Panc1 (cell line): ENCODE measurements around the gene CEP131. TPM values are rescaled to one million over a fixed set of nuclear protein-coding genes. Genes with fewer than 3 reads are reported as not detected.

Experiments used
- ATAC-seq: fragments of 200-7000 bp; cut with Tn5 transposase; 2 replicates; pipeline ENCODE4 v1.9.1; 2020; ENCODE audit warnings: mild to moderate bottlenecking, moderate library complexity
- BruUV-seq: library from RNA; stranded (reverse); fragments of 400-500 nt; replicated peaks from 2 replicates; lab custom pipeline; 2021; lab: Mats Ljungman, UMichigan
- CTCF ChIA-PET: fragments of 300-600 bp; sonication (Branson Sonifier 250); formaldehyde crosslinking; loops from one replicate; lab custom pipeline; 2022; ENCODE audit warnings: antibody characterized with exemption; lab: Charles Lee
- POLR2A ChIA-PET: fragments of 300-600 bp; sonication (Branson Sonifier 250); formaldehyde crosslinking; loops from one replicate; lab custom pipeline; 2022; ENCODE audit warnings: antibody characterized with exemption; lab: Charles Lee
- DNase-seq: peaks from one replicate; pipeline ENCODE4 v3.0.0-alpha.2; 2010; ENCODE audit warnings: low read depth, low spot score
- H3K27ac ChIP-seq: 2 replicates; pipeline ENCODE4 v1.5.1; 2011; ENCODE audit warnings: mild to moderate bottlenecking, low read length, inconsistent platforms
- H3K27me3 ChIP-seq: fragments of 200-500 bp; sonication (Bioruptor generic); 2 replicates; pipeline ENCODE4 v1.6.0; 2014; ENCODE audit warnings: low read length, inconsistent platforms; ENCODE audit not compliant: control insufficient read depth, insufficient read depth
- H3K36me3 ChIP-seq: fragments of 200-500 bp; sonication (Bioruptor generic); 2 replicates; pipeline ENCODE4 v1.5.1; 2014; ENCODE audit warnings: inconsistent platforms, mild to moderate bottlenecking, low read length, moderate library complexity; ENCODE audit not compliant: control insufficient read depth, insufficient read depth
- H3K4me1 ChIP-seq: 2 replicates; pipeline ENCODE4 v1.5.1; 2011; ENCODE audit warnings: inconsistent platforms, mild to moderate bottlenecking, low read length, moderate library complexity; ENCODE audit not compliant: control insufficient read depth, insufficient read depth
- H3K4me3 ChIP-seq, 2 experiments: 2 replicates each; pipeline ENCODE4 v1.5.1; 2011 to 2012; ENCODE audit warnings: low read depth in 2 of 2, low read length in 2 of 2, mild to moderate bottlenecking in 2 of 2, inconsistent platforms in 1 of 2, moderate library complexity in 1 of 2
- H3K9me3 ChIP-seq: fragments of 200-500 bp; sonication (Bioruptor generic); 2 replicates; pipeline ENCODE4 v1.5.1; 2014; ENCODE audit warnings: low read depth, mild to moderate bottlenecking, inconsistent platforms, low read length, moderate library complexity; ENCODE audit not compliant: control insufficient read depth, insufficient read depth
- POLR2AphosphoS5 ChIP-seq: IDR thresholded peaks from 2 replicates; pipeline ENCODE4 v1.6.1; 2012; ENCODE audit warnings: mild to moderate bottlenecking, low read depth, low read length, moderate library complexity
- SIN3A ChIP-seq: IDR thresholded peaks from 2 replicates; pipeline ENCODE4 v1.6.1; 2012; ENCODE audit warnings: low read depth, mild to moderate bottlenecking, low read length, moderate library complexity, borderline replicate concordance; ENCODE audit not compliant: insufficient read depth
- TCF7L2 ChIP-seq: IDR thresholded peaks from 2 replicates; pipeline ENCODE4 v1.6.1; 2011; ENCODE audit warnings: mild to moderate bottlenecking, low read depth, low read length, inconsistent platforms
- in situ Hi-C: cut with HindIII; loops from 2 replicates; pipeline ENCODE4 v1.10.0; 2016; ENCODE audit warnings: low sequenced_read_pairs, low pct_unique_long_range_greater_than_20kb
- intact Hi-C: fragments of 100-400 bp; cut with micrococcal nuclease; formaldehyde crosslinking; loops from one replicate; pipeline ENCODE4 v1.10.0; 2022; ENCODE audit not compliant: unreplicated experiment
- total RNA-seq: library from RNA; stranded (reverse); gene quantifications from one replicate; pipeline ENCODE4 v1.2.1, GENCODE V29; 2021; ENCODE audit not compliant: unreplicated experiment
- TF ChIP-seq, protein P1 (sequence below): fragments of 450-650 bp; IDR thresholded peaks from 2 replicates; pipeline ENCODE4 v1.5.1; 2017; ENCODE audit warnings: mild to moderate bottlenecking
- TF ChIP-seq, protein P2 (sequence below), 2 experiments: IDR thresholded peaks; 2 replicates each; pipeline ENCODE4 v1.6.1; 2011 to 2012; ENCODE audit warnings: low read depth in 2 of 2, control low read depth in 1 of 2, low read length in 1 of 2, mild to moderate bottlenecking in 1 of 2, moderate library complexity in 1 of 2; ENCODE audit not compliant: insufficient read depth in 1 of 2

Gene CEP131
- total RNA-seq, 1 experiment from 2014 or later: 26.0 TPM

DNA sequence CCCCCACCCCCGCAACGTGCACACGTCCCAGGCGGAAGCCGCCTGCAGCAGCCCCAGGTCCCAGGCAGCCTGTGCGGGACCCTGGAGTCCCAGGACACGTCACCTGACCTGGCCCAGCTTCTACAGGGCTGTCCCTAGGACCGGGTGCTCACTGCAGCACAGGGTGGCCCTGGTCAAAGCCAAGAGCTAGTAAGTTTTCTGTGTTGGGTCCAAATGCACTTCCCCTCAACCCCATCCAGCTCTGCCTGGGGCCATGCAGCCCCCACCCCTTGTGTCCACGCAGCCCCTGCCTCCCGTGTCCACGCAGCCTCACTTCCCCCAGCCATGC lies 79.6 kb downstream of the CEP131 start:
- ATAC-seq: peak; percentile 66
- BruUV-seq: no TSS peak
- no peaks in the 10 kb centered on the region for H3K36me3 ChIP-seq

DNA sequence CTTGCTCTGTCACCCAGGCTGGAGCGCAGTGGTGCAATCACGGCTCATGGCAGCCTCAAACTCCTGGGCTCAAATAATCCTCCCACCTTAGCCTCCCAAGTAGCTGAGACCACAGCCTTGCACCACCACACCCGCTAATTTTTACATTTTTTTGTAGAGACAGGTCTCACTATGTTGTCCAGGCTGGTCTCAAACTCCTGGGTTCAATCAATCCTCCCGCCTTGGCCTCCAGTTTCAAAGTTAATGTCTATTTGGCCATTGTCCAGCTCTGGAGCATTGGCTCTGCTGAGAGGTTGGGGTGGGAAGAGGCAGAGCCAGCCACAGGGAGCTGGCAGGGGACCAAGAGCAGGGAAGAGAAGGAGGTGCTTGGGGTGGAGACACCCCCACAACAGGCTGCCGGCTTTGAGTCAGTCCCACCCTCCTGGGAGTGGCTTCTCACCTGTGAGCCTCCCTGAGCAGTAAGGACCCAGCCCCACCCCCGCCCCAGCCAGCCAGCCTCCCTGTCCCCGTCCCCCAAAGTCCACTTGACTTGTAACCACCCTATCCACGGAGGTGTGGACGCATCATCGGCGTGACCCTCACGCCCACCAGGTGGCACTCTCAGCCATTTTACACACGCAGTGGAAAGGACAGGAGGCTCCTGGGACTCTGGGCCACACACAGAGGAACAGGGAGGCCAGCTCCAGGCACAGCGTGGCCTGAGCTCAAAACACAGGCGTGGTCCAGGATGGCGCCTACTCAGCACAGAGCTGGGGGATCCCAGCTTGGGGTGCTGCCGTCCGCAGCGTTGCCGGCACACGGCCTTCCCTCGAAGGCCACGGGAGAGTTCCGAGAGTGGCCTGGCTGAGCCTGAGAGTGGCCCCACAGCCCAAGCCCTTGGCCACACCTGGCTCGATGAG lies 80.2 kb downstream of the CEP131 start:
- ATAC-seq (peak; percentile 99), DNase-seq (peak; percentile 27)
- Histone ChIP-seq H3K27ac (no peak overlapping the region), H3K4me1 (no peaks in the 10 kb centered on the region; the same call in 1 of the 2 replicates), H3K4me3 (no peak overlapping the region), H3K27me3 (no peaks in the 10 kb centered on the region), H3K9me3 (no peaks in the 10 kb centered on the region), H3K36me3 (no peaks in the 10 kb centered on the region)
- TF ChIP-seq SIN3A: no peak
- TF ChIP-seq, protein P1, sequence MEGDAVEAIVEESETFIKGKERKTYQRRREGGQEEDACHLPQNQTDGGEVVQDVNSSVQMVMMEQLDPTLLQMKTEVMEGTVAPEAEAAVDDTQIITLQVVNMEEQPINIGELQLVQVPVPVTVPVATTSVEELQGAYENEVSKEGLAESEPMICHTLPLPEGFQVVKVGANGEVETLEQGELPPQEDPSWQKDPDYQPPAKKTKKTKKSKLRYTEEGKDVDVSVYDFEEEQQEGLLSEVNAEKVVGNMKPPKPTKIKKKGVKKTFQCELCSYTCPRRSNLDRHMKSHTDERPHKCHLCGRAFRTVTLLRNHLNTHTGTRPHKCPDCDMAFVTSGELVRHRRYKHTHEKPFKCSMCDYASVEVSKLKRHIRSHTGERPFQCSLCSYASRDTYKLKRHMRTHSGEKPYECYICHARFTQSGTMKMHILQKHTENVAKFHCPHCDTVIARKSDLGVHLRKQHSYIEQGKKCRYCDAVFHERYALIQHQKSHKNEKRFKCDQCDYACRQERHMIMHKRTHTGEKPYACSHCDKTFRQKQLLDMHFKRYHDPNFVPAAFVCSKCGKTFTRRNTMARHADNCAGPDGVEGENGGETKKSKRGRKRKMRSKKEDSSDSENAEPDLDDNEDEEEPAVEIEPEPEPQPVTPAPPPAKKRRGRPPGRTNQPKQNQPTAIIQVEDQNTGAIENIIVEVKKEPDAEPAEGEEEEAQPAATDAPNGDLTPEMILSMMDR: peak; percentile 90
- in situ Hi-C loops (loop anchor here (5.0 kb wide), 1 partner anchor 65 kb away; no protein-coding TSS in a partner anchor), intact Hi-C loops (loop anchor here (2.0 to 5.0 kb wide), 3 partner anchors 40 to 98 kb away; no protein-coding TSS in a partner anchor)
- ChIA-PET POLR2A (no interaction called here), CTCF (interaction anchor here (0.5 to 1.4 kb wide), 10 partner anchors 10 to 342 kb away, joined by 3 to 10 read pairs (median 4); no protein-coding TSS in a partner anchor)
- BruUV-seq: no TSS peak

More for the DNA sequence above, 79.6 kb downstream of the CEP131 start:
- ChIA-PET POLR2A (no interaction called here), CTCF (interaction anchor here (0.5 to 1.4 kb wide), 9 partner anchors 33 to 341 kb away, joined by 3 to 10 read pairs (median 4); no protein-coding TSS in a partner anchor)
- H3K27me3 ChIP-seq: no peaks in the 10 kb centered on the region
- no peaks in the 10 kb centered on the region for H3K9me3 ChIP-seq
- no peak overlapping the region for H3K27ac ChIP-seq
- H3K4me3 ChIP-seq: no peak overlapping the region
- TF ChIP-seq, protein P1: no peak
- no peak for TF ChIP-seq SIN3A
- TF ChIP-seq TCF7L2: no peak
- TF ChIP-seq, protein P2, sequence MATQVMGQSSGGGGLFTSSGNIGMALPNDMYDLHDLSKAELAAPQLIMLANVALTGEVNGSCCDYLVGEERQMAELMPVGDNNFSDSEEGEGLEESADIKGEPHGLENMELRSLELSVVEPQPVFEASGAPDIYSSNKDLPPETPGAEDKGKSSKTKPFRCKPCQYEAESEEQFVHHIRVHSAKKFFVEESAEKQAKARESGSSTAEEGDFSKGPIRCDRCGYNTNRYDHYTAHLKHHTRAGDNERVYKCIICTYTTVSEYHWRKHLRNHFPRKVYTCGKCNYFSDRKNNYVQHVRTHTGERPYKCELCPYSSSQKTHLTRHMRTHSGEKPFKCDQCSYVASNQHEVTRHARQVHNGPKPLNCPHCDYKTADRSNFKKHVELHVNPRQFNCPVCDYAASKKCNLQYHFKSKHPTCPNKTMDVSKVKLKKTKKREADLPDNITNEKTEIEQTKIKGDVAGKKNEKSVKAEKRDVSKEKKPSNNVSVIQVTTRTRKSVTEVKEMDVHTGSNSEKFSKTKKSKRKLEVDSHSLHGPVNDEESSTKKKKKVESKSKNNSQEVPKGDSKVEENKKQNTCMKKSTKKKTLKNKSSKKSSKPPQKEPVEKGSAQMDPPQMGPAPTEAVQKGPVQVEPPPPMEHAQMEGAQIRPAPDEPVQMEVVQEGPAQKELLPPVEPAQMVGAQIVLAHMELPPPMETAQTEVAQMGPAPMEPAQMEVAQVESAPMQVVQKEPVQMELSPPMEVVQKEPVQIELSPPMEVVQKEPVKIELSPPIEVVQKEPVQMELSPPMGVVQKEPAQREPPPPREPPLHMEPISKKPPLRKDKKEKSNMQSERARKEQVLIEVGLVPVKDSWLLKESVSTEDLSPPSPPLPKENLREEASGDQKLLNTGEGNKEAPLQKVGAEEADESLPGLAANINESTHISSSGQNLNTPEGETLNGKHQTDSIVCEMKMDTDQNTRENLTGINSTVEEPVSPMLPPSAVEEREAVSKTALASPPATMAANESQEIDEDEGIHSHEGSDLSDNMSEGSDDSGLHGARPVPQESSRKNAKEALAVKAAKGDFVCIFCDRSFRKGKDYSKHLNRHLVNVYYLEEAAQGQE (IDR thresholded peaks at IDR 0.05; ENCODE audit: insufficient read depth in 1 of 2, low read depth in 2 of 2, low read length in 1 of 2): no peak
- no peak for TF ChIP-seq POLR2AphosphoS5
- no peak for DNase-seq
- H3K4me1 ChIP-seq: no peaks in the 10 kb centered on the region; the same call in 1 of the 2 replicates
- in situ Hi-C loops: loop anchor here (5.0 kb wide), 1 partner anchor 64 kb away; no protein-coding TSS in a partner anchor
- intact Hi-C loops: loop anchor here (2.0 to 5.0 kb wide), 3 partner anchors 39 to 98 kb away; no protein-coding TSS in a partner anchor
